ENCODE measurements around the gene DMRTB1.

Gene DMRTB1

DNA sequence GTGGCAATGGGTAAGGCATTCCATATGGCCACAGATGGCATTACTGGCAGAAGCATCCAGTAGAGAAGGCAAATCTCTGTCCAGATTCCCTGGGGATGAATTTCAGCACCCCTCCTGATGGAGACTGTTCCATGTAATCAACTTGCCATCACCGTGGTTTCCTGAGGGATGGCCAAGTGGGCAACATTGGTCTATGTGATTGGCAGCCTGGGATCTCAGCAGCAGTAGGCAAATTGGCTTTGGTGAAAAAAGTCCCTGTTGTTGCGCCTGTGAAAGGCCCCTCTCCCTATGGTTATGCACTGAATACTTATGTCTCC lies 19.3 kb downstream of the DMRTB1 start:
- Histone ChIP-seq H3K9ac (ENCODE audit: low read depth, low read length) (no peak overlapping the region), H3K9me3 (ENCODE audit: insufficient read depth, low read depth, low read length) (no peaks in the 10 kb centered on the region), H3K36me3 (ENCODE audit: insufficient read depth, low read length) (no peaks in the 10 kb centered on the region), H3K4me3 (ENCODE audit: low read length) (no peak overlapping the region), H3K27ac (ENCODE audit: low read depth, low read length) (no peak overlapping the region), H3K4me1 (ENCODE audit: insufficient read depth, low read length) (no peaks in the 10 kb centered on the region), H3K27me3 (ENCODE audit: insufficient read depth, low read length) (no peaks in the 10 kb centered on the region)
- 99% methylated on average over 2 of the region's 2 CpGs for WGBS

DNA sequence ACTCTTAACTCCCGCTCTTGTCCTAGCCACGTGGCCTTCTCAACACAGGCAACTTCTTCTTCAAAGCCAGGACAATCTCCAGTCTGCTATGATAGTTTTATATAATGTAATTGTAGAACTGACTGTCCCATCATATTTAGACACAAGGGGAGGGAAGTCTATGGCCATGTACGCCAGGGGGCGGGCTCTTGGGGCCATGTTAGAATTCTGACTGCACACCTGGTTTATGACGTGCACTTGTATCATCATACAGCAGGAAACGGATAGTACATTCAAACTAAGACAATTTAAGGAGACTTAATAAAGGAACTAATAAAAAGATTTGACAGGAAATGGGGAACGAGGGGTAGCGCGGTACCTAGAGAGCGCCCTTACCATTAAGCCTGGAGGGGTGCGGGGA lies 21.5 kb downstream of the DMRTB1 start:
- H3K27ac ChIP-seq (ENCODE audit: low read depth, low read length) = no peak overlapping the region
- no peaks in the 10 kb centered on the region for H3K27me3 ChIP-seq (ENCODE audit: insufficient read depth, low read length)
- no peaks in the 10 kb centered on the region for H3K9me3 ChIP-seq (ENCODE audit: insufficient read depth, low read depth, low read length)
- H3K4me3 ChIP-seq (ENCODE audit: low read length) = no peak overlapping the region
- no peaks in the 10 kb centered on the region for H3K4me1 ChIP-seq (ENCODE audit: insufficient read depth, low read length)
- no peaks in the 10 kb centered on the region for H3K36me3 ChIP-seq (ENCODE audit: insufficient read depth, low read length)
- WGBS = 97% methylated on average over 11 of the region's 11 CpGs
- no peak overlapping the region for H3K9ac ChIP-seq (ENCODE audit: low read depth, low read length)

DNA sequence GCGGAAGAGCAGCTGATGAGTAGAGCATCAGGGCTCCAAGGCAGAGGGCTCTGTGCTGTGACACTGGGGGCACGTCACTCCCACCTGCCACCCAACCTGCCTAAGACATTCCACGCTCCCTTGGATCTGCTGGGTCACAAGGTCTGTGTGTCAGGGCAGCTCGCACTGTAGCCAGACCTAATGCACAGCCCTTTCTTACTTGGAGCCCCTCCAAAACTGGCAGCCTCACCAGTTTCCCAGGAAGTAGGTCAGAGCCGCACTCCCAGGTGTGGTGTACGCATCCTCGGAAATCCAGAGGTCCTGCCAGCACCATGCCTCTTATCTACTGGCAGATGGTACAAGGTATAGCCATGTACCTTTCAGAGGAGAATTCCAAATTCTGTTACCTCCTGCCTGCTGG lies 22.3 kb downstream of the DMRTB1 start:
- Histone ChIP-seq H3K27me3 (ENCODE audit: insufficient read depth, low read length) (no peaks in the 10 kb centered on the region), H3K27ac (ENCODE audit: low read depth, low read length) (no peak overlapping the region), H3K9me3 (ENCODE audit: insufficient read depth, low read depth, low read length) (no peaks in the 10 kb centered on the region), H3K4me1 (ENCODE audit: insufficient read depth, low read length) (no peaks in the 10 kb centered on the region), H3K9ac (ENCODE audit: low read depth, low read length) (no peak overlapping the region), H3K4me3 (ENCODE audit: low read length) (no peak overlapping the region), H3K36me3 (ENCODE audit: insufficient read depth, low read length) (no peaks in the 10 kb centered on the region)
- 89% methylated on average over 7 of the region's 7 CpGs for WGBS

DNA sequence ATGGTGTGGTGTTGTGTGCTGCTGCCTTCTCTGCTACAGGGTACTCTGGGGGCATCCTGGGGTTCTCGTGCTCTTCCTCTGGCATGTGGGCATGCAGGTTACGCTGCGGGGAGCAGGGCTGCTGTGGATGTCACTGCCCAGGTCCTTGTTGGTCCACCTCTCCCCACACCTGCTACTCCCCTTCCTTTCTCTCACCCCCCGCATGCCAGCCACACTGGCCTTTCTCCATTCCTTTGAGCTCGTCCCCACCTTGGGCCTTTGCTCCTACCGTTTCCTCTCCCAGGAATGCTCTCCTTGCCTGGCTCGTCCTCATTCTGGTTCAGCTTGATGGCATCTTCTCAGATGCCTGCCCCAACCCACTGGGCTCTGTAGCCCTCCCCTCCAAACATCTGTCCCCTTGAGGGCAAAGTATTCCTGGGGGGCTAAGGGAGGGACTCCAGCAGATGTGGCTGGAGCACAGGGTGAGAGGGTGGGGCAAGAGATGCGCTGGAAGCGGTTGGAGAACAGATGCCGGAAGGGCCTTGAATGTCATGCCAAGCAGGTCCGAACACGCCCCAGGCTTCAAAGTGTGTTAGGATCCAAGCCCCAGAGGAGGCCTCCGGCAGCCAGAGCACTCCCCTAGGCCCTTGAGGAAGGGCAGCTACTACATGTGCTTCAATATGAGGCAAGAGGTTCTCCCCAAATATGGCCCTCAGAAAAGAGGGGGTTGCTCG lies 23.4 kb downstream of the DMRTB1 start:
- Histone ChIP-seq H3K9me3 (ENCODE audit: insufficient read depth, low read depth, low read length) (no peaks in the 10 kb centered on the region), H3K4me3 (ENCODE audit: low read length) (no peak overlapping the region), H3K27me3 (ENCODE audit: insufficient read depth, low read length) (no peaks in the 10 kb centered on the region), H3K27ac (ENCODE audit: low read depth, low read length) (no peak overlapping the region), H3K9ac (ENCODE audit: low read depth, low read length) (no peak overlapping the region), H3K36me3 (ENCODE audit: insufficient read depth, low read length) (no peaks in the 10 kb centered on the region), H3K4me1 (ENCODE audit: insufficient read depth, low read length) (no peaks in the 10 kb centered on the region)
- WGBS = 90% methylated on average over 14 of the region's 14 CpGs

DNA sequence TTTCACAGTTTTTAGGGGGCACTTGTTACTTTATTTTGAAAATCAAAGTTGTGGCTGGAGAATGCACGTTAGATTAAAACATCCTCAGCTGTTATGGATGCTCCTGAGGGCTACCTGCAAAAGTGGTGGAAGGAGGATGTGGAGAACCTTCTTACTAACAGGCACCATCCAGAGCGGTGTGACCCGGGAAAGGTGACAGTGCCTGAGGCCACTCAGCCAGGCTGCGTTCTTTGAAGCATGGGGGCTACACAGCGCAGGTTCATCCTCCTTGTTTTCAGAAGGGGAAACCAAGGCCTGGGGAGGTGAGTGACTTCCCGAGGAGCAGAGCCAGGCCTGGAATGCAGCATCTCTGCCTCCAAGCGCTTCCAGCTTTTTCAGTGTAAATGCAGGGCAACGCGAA lies 24.0 kb downstream of the DMRTB1 start:
- Histone ChIP-seq H3K9ac (ENCODE audit: low read depth, low read length) (no peak overlapping the region), H3K36me3 (ENCODE audit: insufficient read depth, low read length) (no peaks in the 10 kb centered on the region), H3K4me3 (ENCODE audit: low read length) (no peak overlapping the region), H3K27me3 (ENCODE audit: insufficient read depth, low read length) (no peaks in the 10 kb centered on the region), H3K4me1 (ENCODE audit: insufficient read depth, low read length) (no peaks in the 10 kb centered on the region), H3K27ac (ENCODE audit: low read depth, low read length) (no peak overlapping the region), H3K9me3 (ENCODE audit: insufficient read depth, low read depth, low read length) (no peaks in the 10 kb centered on the region)
- WGBS = 89% methylated on average over 9 of the region's 9 CpGs

DNA sequence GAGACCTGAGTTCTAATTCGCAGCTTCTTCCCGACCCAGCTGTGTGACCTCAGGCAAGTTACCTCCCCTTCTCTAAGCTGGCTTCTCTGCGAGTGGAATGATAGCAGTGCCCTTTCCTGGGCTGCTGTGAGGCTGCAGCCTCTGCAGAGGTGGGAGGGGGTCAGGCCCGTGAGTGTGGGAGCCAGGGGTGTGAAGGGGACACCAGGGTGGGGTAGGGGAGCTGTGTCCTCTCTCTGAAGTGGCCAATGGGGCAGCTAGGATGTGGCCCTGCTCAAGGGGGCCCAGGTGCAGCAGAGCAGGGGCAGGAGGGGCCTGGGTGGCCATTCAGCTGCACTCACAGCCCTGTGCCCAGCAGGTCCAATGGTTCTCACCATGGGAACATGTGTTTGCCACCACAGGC lies 24.5 kb downstream of the DMRTB1 start:
- Histone ChIP-seq H3K27ac (ENCODE audit: low read depth, low read length) (no peak overlapping the region), H3K4me1 (ENCODE audit: insufficient read depth, low read length) (no peaks in the 10 kb centered on the region)
- WGBS = 86% methylated on average over 4 of the region's 4 CpGs

DNA sequence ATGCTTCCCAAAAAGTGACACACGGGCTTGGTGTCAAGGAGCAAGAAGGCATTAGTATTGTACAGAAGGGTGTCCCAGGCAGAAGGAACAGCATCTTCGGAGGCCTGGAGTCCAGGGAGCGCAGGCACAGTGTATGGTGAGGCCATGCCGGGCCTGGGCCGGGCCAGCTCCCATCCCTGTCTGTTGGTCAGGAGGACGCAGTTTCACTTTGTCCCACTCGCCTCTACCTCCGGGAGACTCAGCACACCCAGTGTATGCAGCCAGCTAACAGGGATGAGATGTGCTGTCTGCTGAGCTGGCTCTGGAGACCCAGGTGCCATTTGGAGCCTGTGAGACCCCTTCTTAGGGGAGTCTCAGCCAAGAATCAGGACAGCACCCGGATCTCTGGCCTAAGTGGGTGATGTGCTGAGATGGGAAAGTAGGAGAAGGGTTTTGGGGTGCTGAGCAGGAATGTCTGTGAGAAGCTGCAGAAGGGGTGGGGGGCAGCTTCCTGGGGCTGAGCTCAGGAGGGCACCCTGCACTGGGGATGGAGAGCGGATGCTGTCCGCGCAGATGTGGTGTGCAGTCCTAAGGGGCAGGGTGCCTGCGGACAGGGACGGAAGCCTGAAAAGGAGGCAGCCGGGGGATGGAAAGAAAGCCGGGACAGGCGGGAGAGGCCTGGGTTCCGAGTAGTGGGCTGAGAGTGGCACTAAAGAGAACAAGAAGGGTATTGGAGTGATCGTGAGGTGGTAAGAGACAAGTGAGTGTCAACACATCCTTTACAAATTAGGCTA lies 25.7 kb downstream of the DMRTB1 start:
- Histone ChIP-seq H3K27me3 (ENCODE audit: insufficient read depth, low read length) (no peaks in the 10 kb centered on the region), H3K36me3 (ENCODE audit: insufficient read depth, low read length) (no peaks in the 10 kb centered on the region), H3K27ac (ENCODE audit: low read depth, low read length) (no peak overlapping the region), H3K9me3 (ENCODE audit: insufficient read depth, low read depth, low read length) (peaks cover 2% of the 10 kb centered on the region; the same call in 1 of the 2 replicates), H3K4me1 (ENCODE audit: insufficient read depth, low read length) (no peaks in the 10 kb centered on the region), H3K9ac (ENCODE audit: low read depth, low read length) (no peak overlapping the region), H3K4me3 (ENCODE audit: low read length) (no peak overlapping the region)
- 88% methylated on average over 19 of the region's 19 CpGs for WGBS

More for the DNA sequence above, 24.5 kb downstream of the DMRTB1 start:
- Histone ChIP-seq H3K4me3 (ENCODE audit: low read length) (no peak overlapping the region), H3K9ac (ENCODE audit: low read depth, low read length) (no peak overlapping the region), H3K36me3 (ENCODE audit: insufficient read depth, low read length) (no peaks in the 10 kb centered on the region), H3K27me3 (ENCODE audit: insufficient read depth, low read length) (no peaks in the 10 kb centered on the region), H3K9me3 (ENCODE audit: insufficient read depth, low read depth, low read length) (no peaks in the 10 kb centered on the region)

DNA sequence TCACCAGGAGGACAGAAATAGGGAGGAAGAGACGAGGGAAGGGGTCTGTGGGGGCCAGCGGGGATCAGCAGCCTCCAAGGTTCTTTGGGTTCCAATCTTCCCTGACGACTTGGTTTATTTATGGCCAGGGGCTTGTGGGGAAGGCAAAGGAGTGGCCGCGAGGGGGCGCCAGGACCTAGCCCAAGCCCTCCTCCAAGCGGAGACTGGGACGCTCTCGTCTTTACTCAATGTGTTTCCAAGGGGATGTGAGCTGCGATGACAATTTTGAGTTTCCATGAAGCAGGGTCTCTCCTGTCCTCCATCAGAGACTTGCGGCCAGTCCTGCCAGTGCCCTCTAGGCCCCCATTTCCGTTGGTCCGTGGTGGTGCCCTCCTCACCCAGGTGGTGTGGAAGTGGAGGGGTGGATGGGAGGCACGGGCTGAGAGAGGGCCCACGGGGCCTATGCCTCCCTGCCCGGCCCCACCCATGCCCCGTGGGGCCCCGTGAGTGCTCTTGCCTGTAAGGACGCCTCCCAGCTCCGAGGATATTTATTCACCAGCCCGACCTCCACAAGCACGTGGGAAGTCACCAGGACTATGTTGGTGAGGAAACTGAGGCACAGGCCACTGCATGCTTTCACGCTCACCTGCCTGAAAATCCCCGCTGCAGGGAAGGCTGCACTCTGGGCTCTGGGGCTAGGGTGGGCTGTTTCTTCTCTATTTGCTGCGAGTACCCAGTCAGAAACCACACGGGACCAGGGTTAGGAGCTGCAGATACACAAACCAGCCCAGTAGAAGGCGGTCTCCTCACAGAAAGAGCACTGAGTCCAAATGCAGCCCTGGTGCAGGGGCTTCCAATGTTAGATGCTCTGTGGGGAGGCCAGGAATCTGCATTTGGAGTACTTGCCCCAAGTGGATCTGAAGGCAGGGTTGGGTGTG lies 26.5 kb downstream of the DMRTB1 start:
- WGBS = 38% methylated on average over 27 of the region's 27 CpGs
- Histone ChIP-seq H3K9ac (ENCODE audit: low read depth, low read length) (no peak overlapping the region), H3K4me3 (ENCODE audit: low read length) (no peak overlapping the region)

DNA sequence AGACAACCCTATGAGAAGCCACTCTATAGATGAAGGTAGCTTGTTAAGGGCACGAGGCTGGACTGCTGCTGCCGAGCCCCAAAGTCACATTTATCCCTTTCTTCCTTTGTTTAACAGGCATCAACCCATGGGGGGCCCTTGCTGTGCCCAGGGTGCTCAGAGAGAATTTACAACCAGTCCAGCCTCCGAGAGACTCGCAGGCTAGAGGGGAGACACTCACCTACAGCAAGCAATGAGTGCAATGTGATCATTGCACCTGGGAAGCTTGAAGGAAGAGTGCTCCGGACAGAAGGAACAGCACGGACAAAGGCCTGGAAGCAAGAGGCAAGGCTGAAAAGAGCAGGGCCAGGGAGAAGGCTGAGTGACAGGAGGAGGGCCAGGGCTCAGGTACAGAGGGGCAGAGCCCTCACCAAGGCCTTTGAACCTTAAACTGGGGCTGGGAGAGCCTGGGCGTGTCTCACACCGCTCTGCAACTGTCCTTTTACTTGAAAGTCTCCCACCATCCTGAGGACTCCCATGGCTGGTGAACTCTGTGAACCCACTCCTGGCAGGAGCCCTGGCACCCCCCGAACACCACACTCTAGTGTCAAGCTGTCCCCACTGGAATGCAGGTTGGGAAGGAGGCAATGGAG lies 27.3 kb downstream of the DMRTB1 start:
- 80% methylated on average over 9 of the region's 9 CpGs for WGBS
- no peak overlapping the region for H3K4me3 ChIP-seq (ENCODE audit: low read length)
- H3K27me3 ChIP-seq (ENCODE audit: insufficient read depth, low read length) = no peaks in the 10 kb centered on the region
- H3K4me1 ChIP-seq (ENCODE audit: insufficient read depth, low read length) = no peaks in the 10 kb centered on the region
- H3K27ac ChIP-seq (ENCODE audit: low read depth, low read length) = no peak overlapping the region
- H3K9me3 ChIP-seq (ENCODE audit: insufficient read depth, low read depth, low read length) = peaks cover 2% of the 10 kb centered on the region; the same call in 1 of the 2 replicates
- H3K36me3 ChIP-seq (ENCODE audit: insufficient read depth, low read length) = no peaks in the 10 kb centered on the region
- no peak overlapping the region for H3K9ac ChIP-seq (ENCODE audit: low read depth, low read length)

More for the DNA sequence above, 26.5 kb downstream of the DMRTB1 start:
- H3K36me3 ChIP-seq (ENCODE audit: insufficient read depth, low read length) = no peaks in the 10 kb centered on the region
- no peaks in the 10 kb centered on the region for H3K27me3 ChIP-seq (ENCODE audit: insufficient read depth, low read length)
- H3K4me1 ChIP-seq (ENCODE audit: insufficient read depth, low read length) = no peaks in the 10 kb centered on the region
- peaks cover 2% of the 10 kb centered on the region; the same call in 1 of the 2 replicates for H3K9me3 ChIP-seq (ENCODE audit: insufficient read depth, low read depth, low read length)
- H3K27ac ChIP-seq (ENCODE audit: low read depth, low read length) = no peak overlapping the region

DNA sequence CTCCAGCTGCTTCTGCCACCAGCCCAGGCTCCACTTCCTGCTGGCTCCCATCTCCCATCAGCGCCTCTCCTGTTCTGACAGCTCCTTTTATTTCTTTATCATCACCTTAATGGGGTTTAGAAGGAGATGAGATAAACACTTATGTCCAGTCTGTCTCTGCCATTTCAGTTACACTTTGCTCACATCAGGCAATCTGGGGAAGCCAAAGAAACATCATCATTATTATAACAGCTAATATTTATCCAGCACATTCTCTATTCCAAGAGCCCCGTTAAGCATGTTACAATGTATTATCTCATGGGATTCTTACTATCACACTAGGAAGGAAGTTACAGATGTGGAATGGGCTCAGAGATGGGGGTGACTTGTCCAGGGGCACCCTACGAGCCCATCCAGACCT lies 31.2 kb downstream of the DMRTB1 start:
- H3K36me3 ChIP-seq (ENCODE audit: insufficient read depth, low read length) = no peaks in the 10 kb centered on the region
- H3K9ac ChIP-seq (ENCODE audit: low read depth, low read length) = no peak overlapping the region
- WGBS = 94% methylated on average over 3 of the region's 3 CpGs
- no peaks in the 10 kb centered on the region for H3K27me3 ChIP-seq (ENCODE audit: insufficient read depth, low read length)
- H3K9me3 ChIP-seq (ENCODE audit: insufficient read depth, low read depth, low read length) = peaks cover 2% of the 10 kb centered on the region; the same call in 1 of the 2 replicates
- no peaks in the 10 kb centered on the region for H3K4me1 ChIP-seq (ENCODE audit: insufficient read depth, low read length)
- no peak overlapping the region for H3K27ac ChIP-seq (ENCODE audit: low read depth, low read length)
- no peak overlapping the region for H3K4me3 ChIP-seq (ENCODE audit: low read length)
